Measurements from ENCODE around the gene CCN6. TPM values are rescaled to one million over a fixed set of nuclear protein-coding genes. Genes with fewer than 3 reads are reported as not detected.
"Not testable (repeated sequence)": the region's sequence is repeated elsewhere in the genome, so short reads cannot be mapped to it uniquely, and the experiment has no call there.

The CCN6 gene
- total RNA-seq, 1 donor from 2014 or later = not detected

DNA sequence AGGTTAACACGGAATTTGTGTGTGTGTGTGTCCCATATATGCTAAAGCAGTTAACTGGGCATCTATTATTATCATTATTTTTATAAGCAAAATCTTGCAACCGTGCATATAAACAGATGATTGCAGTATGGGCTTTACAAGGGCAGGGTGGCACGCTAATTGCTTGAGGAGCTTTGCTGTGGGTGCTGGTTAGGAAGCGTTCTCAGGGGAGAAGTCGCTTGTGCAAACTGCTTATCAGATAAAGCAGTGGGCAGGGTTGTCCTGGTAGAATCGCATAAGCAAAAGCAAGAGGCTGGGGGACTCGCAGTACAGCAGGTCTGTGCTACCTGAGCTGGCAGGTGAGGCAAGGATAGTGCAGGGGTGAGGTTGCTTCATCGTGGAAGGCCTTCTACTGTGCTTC lies 9.7 kb upstream of the CCN6 start:
- H3K4me3 ChIP-seq = no peak overlapping the region
- no peaks in the 10 kb centered on the region for H3K36me3 ChIP-seq
- DNase-seq = no peak
- no peak overlapping the region for H3K27ac ChIP-seq (replicated peaks)
- no peaks in the 10 kb centered on the region for H3K9me3 ChIP-seq (replicated peaks)
- TF ChIP-seq CTCF (IDR thresholded peaks at IDR 0.05; ENCODE audit: borderline replicate concordance) = no peak
- peaks cover 4% of the 10 kb centered on the region for H3K4me1 ChIP-seq
- intact Hi-C loops (cut with micrococcal nuclease) = no loop called here
- no peaks in the 10 kb centered on the region for H3K27me3 ChIP-seq (ENCODE audit: low read depth)

GRCh38 chr6:112044856-112045255 lies 9.0 kb upstream of the CCN6 start:
- no peak for DNase-seq
- Histone ChIP-seq H3K4me1 (peaks cover 4% of the 10 kb centered on the region), H3K27ac (replicated peaks) (no peak overlapping the region), H3K4me3 (no peak overlapping the region), H3K9me3 (replicated peaks) (no peaks in the 10 kb centered on the region), H3K36me3 (no peaks in the 10 kb centered on the region), H3K27me3 (ENCODE audit: low read depth) (no peaks in the 10 kb centered on the region)
- intact Hi-C loops (cut with micrococcal nuclease) = no loop called here
- TF ChIP-seq CTCF (IDR thresholded peaks at IDR 0.05; ENCODE audit: borderline replicate concordance) = no peak

GRCh38 chr6:112047523-112047922 lies 6.4 kb upstream of the CCN6 start:
- H3K27me3 ChIP-seq (ENCODE audit: low read depth); H3K9me3 ChIP-seq (replicated peaks); H3K4me3 ChIP-seq; H3K27ac ChIP-seq (replicated peaks); DNase-seq; H3K36me3 ChIP-seq; intact Hi-C loops (cut with micrococcal nuclease); H3K4me1 ChIP-seq: not testable (repeated sequence)

DNA sequence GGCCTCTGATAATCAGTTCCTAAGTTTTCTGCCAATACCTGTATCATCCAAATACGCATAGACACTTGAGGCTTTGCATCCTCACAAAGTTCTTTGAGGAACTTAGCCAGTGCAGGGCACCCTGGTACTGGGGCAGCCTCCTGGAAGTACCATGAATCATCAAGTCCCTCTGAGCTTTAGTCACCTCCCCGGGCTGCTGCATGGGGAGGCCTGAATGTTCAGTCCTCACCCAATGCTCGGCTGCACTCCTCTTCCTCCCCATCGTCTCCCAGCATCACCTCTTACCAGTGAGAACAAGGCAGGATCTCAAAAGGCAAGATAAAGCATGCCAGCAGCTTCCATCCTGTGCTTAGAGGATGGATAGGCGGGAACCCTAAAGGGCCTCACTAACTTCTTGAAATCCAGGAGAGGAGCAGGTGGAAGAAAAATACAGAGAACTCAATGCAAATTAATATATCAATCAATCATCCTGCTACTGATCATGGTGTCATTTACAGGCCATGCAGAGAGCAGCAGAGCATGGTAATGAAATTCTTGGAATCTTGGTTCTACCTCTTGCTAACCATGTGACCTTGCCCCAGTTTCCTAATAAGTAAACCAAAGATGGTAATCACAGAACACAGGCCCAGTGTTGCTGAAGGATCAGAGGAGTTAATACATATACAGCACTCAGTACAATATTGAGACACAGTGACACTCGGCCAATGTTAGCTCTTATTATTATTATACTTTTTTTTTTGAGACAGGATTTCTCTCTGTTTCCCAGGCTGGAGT lies 4.7 kb upstream of the CCN6 start:
- Histone ChIP-seq H3K27ac (replicated peaks) (no peak overlapping the region), H3K9me3 (replicated peaks) (peaks cover 6% of the 10 kb centered on the region)
- no peak for DNase-seq

GRCh38 chr6:112049996-112050395 lies 3.9 kb upstream of the CCN6 start:
- no peak for DNase-seq
- no peaks in the 10 kb centered on the region for H3K27me3 ChIP-seq (ENCODE audit: low read depth)
- H3K4me3 ChIP-seq = no peak overlapping the region
- H3K4me1 ChIP-seq = no peaks in the 10 kb centered on the region
- H3K9me3 ChIP-seq (replicated peaks) = peaks cover 6% of the 10 kb centered on the region
- no peak overlapping the region for H3K27ac ChIP-seq (replicated peaks)
- no peaks in the 10 kb centered on the region for H3K36me3 ChIP-seq
- TF ChIP-seq CTCF (IDR thresholded peaks at IDR 0.05; ENCODE audit: borderline replicate concordance) = no peak
- intact Hi-C loops (cut with micrococcal nuclease) = no loop called here

More for the DNA sequence above, 4.7 kb upstream of the CCN6 start:
- intact Hi-C loops (cut with micrococcal nuclease) = no loop called here
- no peaks in the 10 kb centered on the region for H3K4me1 ChIP-seq
- H3K36me3 ChIP-seq = no peaks in the 10 kb centered on the region
- H3K27me3 ChIP-seq (ENCODE audit: low read depth) = no peaks in the 10 kb centered on the region
- TF ChIP-seq CTCF (IDR thresholded peaks at IDR 0.05; ENCODE audit: borderline replicate concordance) = no peak
- no peak overlapping the region for H3K4me3 ChIP-seq

DNA sequence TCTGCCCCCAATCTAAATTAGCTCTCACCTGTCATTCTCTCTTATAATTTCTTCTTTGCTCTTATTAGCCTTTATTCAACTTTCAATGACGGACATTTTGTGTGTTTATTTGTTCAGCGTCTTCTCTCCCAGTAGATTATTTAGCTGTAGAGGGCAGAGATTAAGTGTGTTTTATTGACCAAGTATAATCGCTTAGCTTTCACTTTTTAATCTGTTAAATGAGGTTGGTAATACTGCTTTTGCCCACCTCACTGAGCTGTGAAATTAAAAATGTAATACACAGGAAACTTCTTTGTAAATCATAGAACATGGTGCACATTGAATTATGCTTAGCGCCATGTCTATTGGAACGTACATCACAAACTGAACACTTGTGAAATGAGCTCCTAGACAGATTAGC lies 3.5 kb upstream of the CCN6 start:
- H3K4me3 ChIP-seq = no peak overlapping the region
- H3K4me1 ChIP-seq = no peaks in the 10 kb centered on the region
- intact Hi-C loops (cut with micrococcal nuclease) = no loop called here
- peaks cover 6% of the 10 kb centered on the region for H3K9me3 ChIP-seq (replicated peaks)
- H3K36me3 ChIP-seq = no peaks in the 10 kb centered on the region
- H3K27me3 ChIP-seq (ENCODE audit: low read depth) = no peaks in the 10 kb centered on the region
- no peak overlapping the region for H3K27ac ChIP-seq (replicated peaks)
- TF ChIP-seq CTCF (IDR thresholded peaks at IDR 0.05; ENCODE audit: borderline replicate concordance) = no peak
- DNase-seq = no peak

- DNase-seq; H3K27ac ChIP-seq (replicated peaks); H3K36me3 ChIP-seq; H3K4me1 ChIP-seq; intact Hi-C loops (cut with micrococcal nuclease); H3K9me3 ChIP-seq (replicated peaks); H3K27me3 ChIP-seq (ENCODE audit: low read depth); H3K4me3 ChIP-seq: not testable (repeated sequence)
Measured at GRCh38 chr6:112051251-112051740, 2.6 kb upstream of the CCN6 start.

Data from left ventricle myocardium inferior (tissue), 1 donor.